Thyroid gland (tissue), 4 donors: ENCODE measurements around the gene FAM241A. TPM values are rescaled to one million over a fixed set of nuclear protein-coding genes. Genes with fewer than 3 reads are reported as not detected.
A peak's percentile ranks its signal among the peaks of the same experiment; 100 is the strongest.

Experiments
- DNase-seq, 2 donors: peaks; one replicate each; pipeline ENCODE4 v3.0.0-alpha.2; 2019
- H3K27ac ChIP-seq, 3 donors: fragments of 200-600 bp; sonication (generic); 1 replicate in 2 of 3; 2 replicates in 1 of 3; pipeline ENCODE4 v1.5.1; 2016 to 2019; ENCODE audit warnings: mild to moderate bottlenecking in 1 of 3, moderate library complexity in 1 of 3
- H3K27me3 ChIP-seq: fragments of 200-600 bp; sonication (generic); one replicate; pipeline ENCODE4 v1.5.1; 2019
- H3K36me3 ChIP-seq, 2 donors: fragments of 200-600 bp; sonication (generic); one replicate each; pipeline ENCODE4 v1.5.1; 2016 to 2019
- H3K4me1 ChIP-seq, 2 donors: fragments of 200-600 bp; sonication (generic); one replicate each; pipeline ENCODE4 v1.5.1; 2017 to 2019
- H3K4me3 ChIP-seq, 3 donors: fragments of 200-600 bp; sonication (generic); replicated peaks in 1 of 3; 1 replicate in 2 of 3; 2 replicates in 1 of 3; pipeline ENCODE4 v1.5.1; 2016; ENCODE audit warnings: mild to moderate bottlenecking in 1 of 3
- H3K9me3 ChIP-seq: fragments of 200-600 bp; sonication (generic); one replicate; pipeline ENCODE4 v1.5.1; 2017
- CTCF ChIP-seq, 6 experiments: fragments of 200-600 bp in 3 of 6; fragments of 450-650 bp in 3 of 6; sonication (generic) in 3 of 6; IDR thresholded peaks; one replicate each; pipeline ENCODE4 v1.5.1; 2016 to 2019; ENCODE audit warnings: antibody characterized with exemption in 6 of 6, mild to moderate bottlenecking in 2 of 6, inconsistent platforms in 1 of 6, moderate library complexity in 1 of 6
- POLR2A ChIP-seq, 2 donors: fragments of 450-650 bp; IDR thresholded peaks; one replicate each; pipeline ENCODE4 v1.6.1; 2017; ENCODE audit warnings: antibody characterized with exemption in 2 of 2, mild to moderate bottlenecking in 2 of 2, moderate library complexity in 1 of 2
- WGBS, 2 donors: methylation state at CpG; one replicate each; pipeline ENCODE4 v1.1.5; 2017; 5-methylcytosine and 5-hydroxymethylcytosine counted together
- intact Hi-C: fragments of 100-400 bp; cut with DNase I; formaldehyde crosslinking; loops from one replicate; pipeline ENCODE4 v1.15.1; 2023
- total RNA-seq, 4 donors: library from RNA; depleted of rRNA; stranded (reverse); fragments of >200 nt; gene quantifications; one replicate each; pipeline ENCODE4 v1.2.3, GENCODE V29; 2016

FAM241A gene
- 1 to 10 TPM; 3.4 to 9.9 (median 5.8) TPM for total RNA-seq

GRCh38 chr4:112145326-112145789 lies at the start of gene FAM241A:
Gene FAM241A, plus strand, starts transcription at chr4:112145454. Its CDS starts 127 bp downstream, at chr4:112145581.
- TF ChIP-seq CTCF (IDR thresholded peaks at IDR 0.05) (no peak), POLR2A (IDR thresholded peaks at IDR 0.05) (peak in 1 of 2 donors; percentile 93)
- intact Hi-C loops = no loop called here
- Histone ChIP-seq H3K4me1 (peaks cover 0 to 7% of the 10 kb centered on the region in 2 donors), H3K27me3 (no peaks in the 10 kb centered on the region), H3K4me3 (peak within 1 kb of the TSS; percentile 17 to 81 (median 43)), H3K36me3 (no peaks in the 10 kb centered on the region), H3K9me3 (no peaks in the 10 kb centered on the region), H3K27ac (peak within 1 kb of the TSS; percentile 40 to 89 (median 87))
- DNase-seq = peak; percentile 86 to 90
- 0% methylated on average over 7 to 8 of the region's 70 CpGs for WGBS, 2 donors

DNA sequence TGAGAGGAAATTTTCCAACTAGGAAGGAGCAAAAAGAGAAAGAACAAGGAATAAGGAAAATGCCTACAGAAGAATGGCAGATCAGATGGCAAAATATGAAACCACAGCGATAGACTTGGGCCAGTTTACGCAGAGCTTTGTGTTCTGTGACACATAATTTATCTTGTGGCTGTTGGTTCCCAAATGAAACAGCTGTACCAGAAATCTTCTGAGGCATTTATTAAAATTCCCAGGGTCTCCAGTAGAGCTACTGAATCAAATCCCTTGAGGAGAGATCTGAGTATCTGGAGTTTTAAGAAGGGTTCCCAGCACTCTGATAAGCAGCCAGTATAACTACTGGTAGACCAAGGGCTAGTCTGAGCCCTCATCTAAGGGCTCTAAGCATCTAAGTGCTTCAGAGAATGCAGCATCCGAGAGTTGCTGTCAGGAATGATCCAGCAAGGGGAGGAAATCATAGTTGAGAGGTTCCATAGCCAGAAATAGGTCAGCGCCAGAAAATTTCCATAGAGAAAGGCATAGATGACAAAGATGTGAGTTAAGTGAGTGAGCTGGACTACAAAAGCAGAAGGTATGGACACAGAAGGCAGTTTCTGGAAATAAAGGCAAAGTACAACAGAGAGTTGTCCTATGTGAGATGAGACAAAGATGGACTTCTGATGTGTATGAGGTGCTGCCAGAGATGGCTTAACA lies 46.3 kb upstream of the FAM241A start:
- Histone ChIP-seq H3K27me3 (no peaks in the 10 kb centered on the region), H3K4me1 (no peaks in the 10 kb centered on the region), H3K4me3 (no peak overlapping the region), H3K36me3 (no peaks in the 10 kb centered on the region), H3K9me3 (no peaks in the 10 kb centered on the region), H3K27ac (no peak overlapping the region)
- intact Hi-C loops = loop anchor here (5.0 kb wide), 1 partner anchor 133 kb away; the partner anchor contains the start of gene AP1AR
- no peak for DNase-seq
- WGBS, 2 donors = 75 to 79% methylated on average over 4 of the region's 4 CpGs
- TF ChIP-seq CTCF (IDR thresholded peaks at IDR 0.05) (no peak), POLR2A (IDR thresholded peaks at IDR 0.05) (no peak)

- DNase-seq = no peak
- H3K36me3 ChIP-seq = no peaks in the 10 kb centered on the region
- no peak overlapping the region for H3K4me3 ChIP-seq
- no peaks in the 10 kb centered on the region for H3K4me1 ChIP-seq
- H3K27ac ChIP-seq = no peak overlapping the region
- 8 to 14% methylated on average over 5 of the region's 5 CpGs for WGBS, 2 donors
- H3K9me3 ChIP-seq = no peaks in the 10 kb centered on the region
- intact Hi-C loops = loop anchor here (5.0 kb wide), 1 partner anchor 133 kb away; the partner anchor contains the start of gene AP1AR
- H3K27me3 ChIP-seq = no peaks in the 10 kb centered on the region
- TF ChIP-seq CTCF (IDR thresholded peaks at IDR 0.05) (peak in 4 of 6 experiments; percentile 35 to 69 (median 61)), POLR2A (IDR thresholded peaks at IDR 0.05) (no peak)
These were observed 45.5 kb upstream of the FAM241A start for GRCh38 chr4:112099701-112100297.

GRCh38 chr4:112102875-112103370 lies 42.3 kb upstream of the FAM241A start:
- Histone ChIP-seq H3K36me3 (no peaks in the 10 kb centered on the region), H3K27ac (no peak overlapping the region), H3K4me3 (no peak overlapping the region), H3K27me3 (no peaks in the 10 kb centered on the region), H3K9me3 (no peaks in the 10 kb centered on the region), H3K4me1 (peaks cover 11 to 14% of the 10 kb centered on the region in 2 donors)
- DNase-seq = no peak
- intact Hi-C loops = no loop called here
- WGBS, 2 donors = 68 to 81% methylated on average over 6 of the region's 6 CpGs
- TF ChIP-seq CTCF (IDR thresholded peaks at IDR 0.05) (no peak), POLR2A (IDR thresholded peaks at IDR 0.05) (no peak)
